GM19043 (cell line): ENCODE measurements around the gene ERMARD.

Experiments
- ATAC-seq: cut with Tn5 transposase; IDR thresholded peaks from one replicate; pipeline ENCODE4 v1.9.1; 2021; ENCODE audit warnings: low read depth; ENCODE audit not compliant: unreplicated experiment

The ERMARD gene

GRCh38 chr6:169820358-169820757, 68.9 kb downstream of the ERMARD start:
- no peak for ATAC-seq

- ATAC-seq: no peak
Observed at GRCh38 chr6:169824021-169824420, 72.6 kb downstream of the ERMARD start.

GRCh38 chr6:169824848-169825557, 73.6 kb downstream of the ERMARD start:
- no peak for ATAC-seq

- no peak for ATAC-seq
Observed at GRCh38 chr6:169825558-169826225, 74.3 kb downstream of the ERMARD start.

DNA sequence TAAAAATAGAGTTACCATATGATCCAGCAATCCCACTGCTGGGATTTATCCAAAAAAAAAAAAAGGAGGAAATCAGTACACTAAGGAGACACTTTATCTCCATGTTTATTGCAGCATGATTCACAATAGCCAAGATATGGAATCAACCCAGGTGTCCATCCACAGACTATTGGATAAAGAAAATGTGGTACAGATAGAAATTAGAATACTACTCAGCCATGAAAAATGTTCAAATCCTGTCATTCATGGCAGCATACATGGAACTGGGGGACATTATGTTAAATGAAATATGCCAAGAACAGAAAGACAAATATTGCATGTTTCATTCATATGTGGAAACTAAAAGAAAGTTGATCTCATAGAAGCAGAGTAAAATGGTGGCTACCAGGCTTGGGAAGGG, 75.3 kb downstream of the ERMARD start:
- no peak for ATAC-seq

- no peak for ATAC-seq
Observed at GRCh38 chr6:169827290-169827717, 75.9 kb downstream of the ERMARD start.

DNA sequence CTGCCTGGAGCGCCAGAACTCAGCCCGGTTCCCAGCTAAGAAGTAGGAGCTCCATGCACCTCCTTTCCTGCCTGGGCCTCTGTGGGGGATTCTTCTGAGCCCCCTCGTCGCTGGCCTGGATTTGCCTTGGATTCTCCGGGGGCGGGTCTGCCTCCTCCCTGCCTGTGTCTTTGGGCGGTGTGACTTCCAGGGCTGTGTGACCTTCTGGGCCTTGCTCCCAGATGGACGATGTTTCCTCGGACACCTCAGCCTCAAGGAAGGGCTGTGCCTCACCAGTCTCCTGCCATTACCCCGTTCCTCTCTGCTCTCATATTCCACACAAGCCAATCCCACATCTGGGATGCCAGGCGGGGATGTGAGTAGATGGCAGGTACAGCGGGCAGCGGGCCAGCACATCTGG, 76.8 kb downstream of the ERMARD start:
- ATAC-seq: no peak

DNA sequence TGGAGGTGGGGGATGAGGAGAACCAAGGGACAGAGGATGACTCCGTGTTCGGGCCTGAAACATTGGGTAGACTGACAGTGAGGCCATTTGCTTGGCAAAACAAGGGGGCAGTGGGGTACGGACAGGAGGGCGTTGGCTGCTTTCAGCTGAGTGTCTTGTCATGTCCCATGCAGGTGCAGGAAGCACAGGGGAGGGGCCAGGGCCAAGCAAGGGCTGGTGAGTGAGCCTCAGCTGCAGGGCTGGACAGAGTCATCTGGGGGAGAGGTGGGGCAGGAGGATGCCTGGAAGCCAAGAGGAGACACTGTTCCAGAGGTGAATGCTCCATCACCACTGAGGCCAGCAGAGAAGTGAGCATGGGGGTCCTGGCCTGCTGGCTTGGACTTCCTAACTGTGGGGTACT, 78.4 kb downstream of the ERMARD start:
- ATAC-seq: no peak

DNA sequence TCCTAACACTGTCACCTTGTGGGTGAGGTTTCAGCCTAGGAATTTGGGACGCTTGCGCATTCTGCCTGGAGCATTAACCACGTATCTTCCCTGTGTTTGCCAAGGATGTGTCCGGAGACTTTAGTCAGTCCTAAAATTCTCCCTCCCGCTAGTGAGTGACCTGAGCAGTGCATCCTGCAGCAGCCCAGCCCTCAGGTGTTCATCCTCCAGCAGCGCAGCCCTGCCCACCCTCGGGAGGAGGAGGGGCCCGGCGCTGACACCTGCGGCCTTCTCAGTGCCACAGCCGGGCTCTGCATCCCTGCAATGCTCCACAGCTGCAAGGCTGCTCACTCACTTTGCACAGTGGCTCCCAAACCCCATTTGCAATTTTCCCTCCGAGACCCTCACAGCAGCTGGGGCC, 79.5 kb downstream of the ERMARD start:
- ATAC-seq: no peak
